Peyer's patch (tissue), 4 donors: ENCODE results near the gene MACROD2.

ENCODE experiments used
- CTCF ChIP-seq, 6 experiments: fragments of 450-650 bp in 4 of 6; fragments of 200-600 bp in 2 of 6; sonication (generic) in 1 of 6; IDR thresholded peaks; one replicate each; pipeline ENCODE4 v1.5.1; 2017 to 2019; ENCODE audit warnings: antibody characterized with exemption in 6 of 6, mild to moderate bottlenecking in 3 of 6, moderate library complexity in 1 of 6
- POLR2A ChIP-seq, 2 donors: fragments of 450-650 bp; IDR thresholded peaks; one replicate each; pipeline ENCODE4 v1.5.1; 2017; ENCODE audit warnings: antibody characterized with exemption in 2 of 2, mild to moderate bottlenecking in 2 of 2, moderate library complexity in 2 of 2

GRCh38 chr20:13984211-13984610, 11.1 kb upstream of the MACROD2 start:
- no peak for TF ChIP-seq CTCF (IDR thresholded peaks at IDR 0.05)
- no peak for TF ChIP-seq POLR2A (IDR thresholded peaks at IDR 0.05)
